Middle frontal gyrus (tissue), 1 donor: ENCODE measurements around the gene UMAD1.

ENCODE experiments used
- DNase-seq: peaks from one replicate; pipeline ENCODE4 v3.0.0-alpha.2; 2015; ENCODE audit warnings: low spot score; ENCODE audit errors: extremely low spot score

The UMAD1 gene

GRCh38 chr7:7764520-7765396 lies 124.2 kb downstream of the UMAD1 start:
- DNase-seq, result no peak

- no peak for DNase-seq
These were observed 124.9 kb downstream of the UMAD1 start for GRCh38 chr7:7765422-7765821.

- DNase-seq, result no peak
These were observed 126.1 kb downstream of the UMAD1 start for GRCh38 chr7:7766671-7767070.

GRCh38 chr7:7768977-7769709 lies 128.6 kb downstream of the UMAD1 start:
- no peak for DNase-seq

GRCh38 chr7:7769710-7770627 lies 129.4 kb downstream of the UMAD1 start:
- DNase-seq, result no peak

- no peak for DNase-seq
These were observed 130.9 kb downstream of the UMAD1 start for GRCh38 chr7:7771452-7771851.

- DNase-seq, result no peak
These were observed 131.9 kb downstream of the UMAD1 start for GRCh38 chr7:7772397-7772821.

GRCh38 chr7:7773334-7774309 lies 133.1 kb downstream of the UMAD1 start:
- no peak for DNase-seq

GRCh38 chr7:7779888-7780287 lies 139.3 kb downstream of the UMAD1 start:
- no peak for DNase-seq

- DNase-seq, result no peak
These were observed 142.4 kb downstream of the UMAD1 start for GRCh38 chr7:7783001-7783400.

- DNase-seq, result no peak
These were observed 144.9 kb downstream of the UMAD1 start for GRCh38 chr7:7785344-7785973.

- DNase-seq, result no peak
These were observed 146.0 kb downstream of the UMAD1 start for GRCh38 chr7:7786595-7786994.

- DNase-seq, result no peak
These were observed 149.0 kb downstream of the UMAD1 start for GRCh38 chr7:7789551-7789988.

GRCh38 chr7:7790041-7790741 lies 149.6 kb downstream of the UMAD1 start:
- DNase-seq, result no peak

- DNase-seq, result no peak
These were observed 151.0 kb downstream of the UMAD1 start for GRCh38 chr7:7791523-7791922.

- no peak for DNase-seq
These were observed 151.5 kb downstream of the UMAD1 start for GRCh38 chr7:7792056-7792455.

GRCh38 chr7:7793249-7793648 lies 152.7 kb downstream of the UMAD1 start:
- DNase-seq, result no peak

- DNase-seq, result no peak
These were observed 153.4 kb downstream of the UMAD1 start for GRCh38 chr7:7793921-7794320.

- no peak for DNase-seq
These were observed 154.7 kb downstream of the UMAD1 start for GRCh38 chr7:7795203-7795602.
